GM06990 (cell line): Measurements from ENCODE around the gene FAM25G.
"Not testable (repeated sequence)": the region's sequence is repeated elsewhere in the genome, so short reads cannot be mapped to it uniquely, and the experiment has no call there.

Experiments
- DNase-seq: peaks from one replicate; pipeline ENCODE4 v3.0.0-alpha.2; 2011; ENCODE audit not compliant: insufficient read length; ENCODE audit errors: extremely low read depth
- H3K27me3 ChIP-seq: replicated peaks from 2 replicates; pipeline ENCODE4 v1.6.0; 2011; ENCODE audit warnings: low read length; ENCODE audit not compliant: control insufficient read depth, insufficient read depth
- H3K36me3 ChIP-seq: 2 replicates; pipeline ENCODE4 v1.5.1; 2011; ENCODE audit warnings: low read length; ENCODE audit not compliant: control insufficient read depth, insufficient read depth
- H3K4me3 ChIP-seq: replicated peaks from 2 replicates; pipeline ENCODE4 v1.5.1; 2011; ENCODE audit warnings: low read depth, mild to moderate bottlenecking, control low read depth, low read length
- TF ChIP-seq, protein P1 (sequence below): IDR thresholded peaks from 2 replicates; pipeline ENCODE4 v1.5.1; 2011; ENCODE audit warnings: low read length, control low read depth, mild to moderate bottlenecking, inconsistent platforms; ENCODE audit not compliant: insufficient read depth, poor library complexity, severe bottlenecking

The FAM25G gene

DNA sequence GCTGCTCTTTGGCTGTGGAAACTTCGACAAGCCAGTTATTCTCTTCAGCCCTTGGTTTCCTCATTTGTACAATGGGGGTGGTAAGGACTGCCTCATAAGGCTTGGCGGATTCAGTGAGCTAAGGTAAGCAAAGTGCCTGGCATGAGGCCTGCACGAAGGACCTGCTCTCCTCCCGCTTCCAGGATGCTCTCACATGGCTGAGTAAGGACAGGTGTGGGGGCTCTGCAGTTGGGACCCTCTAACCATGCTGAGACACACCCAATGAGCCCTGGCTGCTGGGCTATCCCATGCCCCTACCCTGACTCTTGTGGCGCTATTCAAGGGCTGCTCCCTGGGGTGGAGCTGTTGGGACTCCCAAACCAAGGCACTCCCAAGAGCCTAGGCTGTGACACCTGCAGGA lies 16.4 kb downstream of the FAM25G start:
- not testable (repeated sequence) for H3K36me3 ChIP-seq, DNase-seq, H3K4me3 ChIP-seq, H3K27me3 ChIP-seq

DNA sequence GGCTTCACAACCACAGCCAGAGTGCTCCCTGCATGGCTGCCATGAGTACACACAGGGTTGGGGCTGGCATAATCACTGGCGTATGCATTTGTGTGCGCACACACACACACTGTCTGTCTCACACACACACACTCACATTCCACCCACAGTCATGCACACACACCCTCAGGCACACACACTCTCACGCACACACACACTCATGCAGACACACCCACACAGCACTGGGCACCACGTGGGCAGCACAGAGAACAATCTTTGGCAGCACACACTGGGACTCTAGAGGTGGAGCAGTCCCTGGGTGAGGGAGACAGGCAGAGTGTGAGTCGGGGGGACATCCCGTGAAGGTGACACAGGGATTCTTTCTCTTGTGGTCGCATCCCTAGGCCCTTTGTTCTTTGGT lies 18.0 kb downstream of the FAM25G start:
- not testable (repeated sequence) for H3K4me3 ChIP-seq, H3K27me3 ChIP-seq, DNase-seq, H3K36me3 ChIP-seq

DNA sequence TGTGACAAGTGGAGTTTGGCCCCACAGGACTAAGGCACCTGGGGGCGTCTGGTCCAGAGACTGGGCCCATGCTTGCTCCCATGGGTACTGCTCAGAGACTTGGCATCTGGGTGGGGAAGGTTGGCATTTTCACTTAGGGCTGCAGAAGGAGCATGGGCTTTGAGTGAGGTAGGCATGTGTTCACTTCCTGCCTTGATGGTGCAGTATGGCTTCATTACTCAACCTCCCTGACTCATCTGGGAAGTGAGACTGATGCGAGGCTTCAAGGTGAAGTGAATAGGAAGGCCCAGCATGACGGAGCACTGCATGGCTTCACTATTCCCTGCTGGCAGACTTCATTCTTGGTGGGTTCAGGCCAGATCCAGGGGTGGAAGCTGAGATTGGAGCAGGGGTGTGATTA lies 18.9 kb downstream of the FAM25G start:
- H3K27me3 ChIP-seq, H3K4me3 ChIP-seq, DNase-seq, H3K36me3 ChIP-seq: not testable (repeated sequence)

DNA sequence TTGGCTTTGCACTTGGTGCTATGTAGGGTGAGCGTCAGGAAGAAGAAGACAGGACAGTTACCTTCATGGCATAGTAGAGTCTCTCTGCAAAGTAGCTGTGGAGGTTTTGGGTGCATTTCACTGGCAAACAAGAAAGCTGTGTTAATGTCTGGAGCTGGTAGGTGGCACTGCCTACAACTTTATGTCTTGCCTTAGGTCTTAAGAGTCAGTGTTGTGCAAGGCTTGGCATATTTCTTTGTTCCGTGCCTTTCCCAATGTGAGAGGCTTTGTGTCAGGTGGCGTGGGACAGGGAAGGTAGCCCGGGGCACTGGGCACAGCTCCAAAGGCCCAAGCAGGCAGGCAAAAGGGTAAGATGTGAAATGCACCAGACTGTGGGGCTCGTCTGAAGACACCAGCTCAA lies 19.4 kb downstream of the FAM25G start:
- H3K36me3 ChIP-seq, H3K4me3 ChIP-seq, H3K27me3 ChIP-seq, DNase-seq: not testable (repeated sequence)

DNA sequence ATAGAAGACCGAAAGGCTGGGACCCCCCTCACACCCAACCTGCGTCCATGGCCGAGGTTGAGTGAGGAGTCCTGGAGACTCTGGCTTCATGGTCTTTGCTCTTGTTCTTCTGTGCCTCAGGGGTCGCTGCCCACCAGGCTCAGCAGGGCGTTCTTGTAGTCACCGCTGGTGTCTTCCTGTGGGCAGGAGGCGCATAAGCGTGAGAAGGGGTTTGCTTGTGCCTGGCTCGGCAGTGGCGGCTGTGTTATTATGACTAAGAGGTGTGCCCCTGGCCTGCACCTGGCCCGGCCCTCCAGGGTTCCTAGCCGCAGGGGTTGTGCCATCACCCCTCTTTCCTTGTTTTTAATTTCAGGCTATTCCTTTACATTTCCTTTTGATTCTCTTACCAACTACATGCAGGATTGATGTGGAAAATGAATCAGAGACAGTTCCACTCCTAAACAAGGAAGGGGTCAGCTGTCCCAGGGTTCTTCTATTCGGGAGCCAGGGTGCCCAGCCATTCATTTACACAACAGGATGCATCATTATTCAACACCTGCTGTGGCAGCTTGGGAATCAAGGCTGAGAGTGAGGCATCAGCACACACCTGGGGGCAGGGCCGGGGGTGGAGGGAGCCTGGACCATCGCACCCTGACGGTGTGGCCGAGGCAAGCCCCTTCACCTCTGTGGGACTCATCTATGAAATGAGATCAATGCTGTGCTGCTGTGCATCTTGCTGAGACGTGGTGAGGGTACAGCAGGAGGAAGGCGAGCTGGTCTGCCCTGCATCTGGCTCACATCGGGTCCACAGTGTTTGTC lies 22.6 kb downstream of the FAM25G start:
- H3K36me3 ChIP-seq, DNase-seq, H3K4me3 ChIP-seq, H3K27me3 ChIP-seq: not testable (repeated sequence)

DNA sequence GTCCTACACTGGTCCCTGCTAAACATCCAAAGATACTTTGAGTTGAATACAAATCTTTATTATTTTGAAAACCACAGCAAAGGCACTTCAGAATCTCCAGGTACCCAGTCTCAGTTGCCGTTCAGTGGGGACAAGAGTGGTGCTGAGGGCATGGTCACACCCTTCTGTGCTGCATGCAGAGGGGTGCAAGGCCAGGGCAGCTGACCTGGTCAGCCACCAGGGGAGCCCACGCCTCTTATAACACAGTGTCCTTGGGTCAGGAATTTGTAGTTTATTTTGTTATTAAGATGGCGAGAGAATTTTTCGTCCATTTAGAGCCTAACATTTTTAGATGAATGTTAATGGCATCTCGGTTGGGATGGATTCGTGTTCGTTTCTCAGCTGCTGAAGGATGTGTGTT lies 23.5 kb downstream of the FAM25G start:
- H3K27me3 ChIP-seq, H3K36me3 ChIP-seq, H3K4me3 ChIP-seq, DNase-seq: not testable (repeated sequence)

DNA sequence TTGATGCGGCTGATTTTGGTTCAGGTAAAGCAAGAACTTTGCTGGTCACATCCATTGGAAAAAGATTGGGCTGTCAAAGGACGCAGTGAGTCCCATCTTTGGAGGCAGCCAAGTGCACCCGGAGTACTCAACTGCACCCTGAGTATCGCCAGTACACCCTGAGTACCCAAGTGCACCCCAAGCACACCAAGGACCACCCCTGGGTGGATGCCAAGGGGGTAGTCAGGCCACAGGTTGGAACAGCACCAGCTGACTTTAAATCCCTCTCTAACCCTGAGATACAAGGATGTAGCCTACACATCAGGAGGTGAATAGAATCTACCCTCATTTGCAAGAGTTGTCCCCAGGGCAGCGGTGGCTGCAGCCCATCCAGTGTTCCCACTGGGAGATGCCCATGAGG lies 24.0 kb downstream of the FAM25G start:
- DNase-seq = not testable (repeated sequence)

DNA sequence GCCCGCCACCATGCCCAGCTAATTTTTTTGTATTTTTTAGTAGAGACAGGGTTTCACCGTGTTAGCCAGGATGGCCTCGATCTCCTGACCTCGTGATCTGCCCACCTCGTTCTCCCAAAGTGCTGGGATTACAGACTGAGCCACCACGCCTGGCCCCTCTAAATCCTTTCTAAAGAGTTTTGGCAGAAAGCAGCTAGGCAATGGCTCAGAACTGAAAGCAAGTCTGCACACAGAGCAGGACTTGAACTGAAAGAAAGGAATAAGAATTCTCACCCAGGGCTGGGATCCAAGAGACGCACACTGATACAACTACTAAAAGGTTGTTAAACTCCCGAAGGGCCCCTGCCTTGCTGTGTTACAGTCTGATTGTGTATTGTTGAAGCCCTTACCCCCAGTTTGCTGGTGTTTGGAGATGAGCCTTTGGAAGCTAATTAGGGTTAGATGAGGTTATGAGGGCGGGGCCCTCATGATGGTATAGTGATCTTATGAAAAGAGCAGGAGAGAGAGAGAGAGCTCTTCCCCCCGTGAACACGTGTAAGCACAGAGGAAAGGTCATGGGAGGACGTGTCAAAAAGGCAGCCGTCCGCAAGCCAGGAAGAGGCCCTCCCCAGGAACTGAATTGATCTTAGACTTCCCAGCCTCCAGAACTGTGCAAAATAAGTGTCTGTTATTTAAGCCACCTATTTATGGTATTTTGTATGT lies 26.1 kb downstream of the FAM25G start:
- H3K27me3 ChIP-seq, H3K36me3 ChIP-seq, DNase-seq, H3K4me3 ChIP-seq: not testable (repeated sequence)

More for the DNA sequence above, 24.0 kb downstream of the FAM25G start:
- H3K4me3 ChIP-seq, H3K36me3 ChIP-seq, H3K27me3 ChIP-seq: not testable (repeated sequence)

DNA sequence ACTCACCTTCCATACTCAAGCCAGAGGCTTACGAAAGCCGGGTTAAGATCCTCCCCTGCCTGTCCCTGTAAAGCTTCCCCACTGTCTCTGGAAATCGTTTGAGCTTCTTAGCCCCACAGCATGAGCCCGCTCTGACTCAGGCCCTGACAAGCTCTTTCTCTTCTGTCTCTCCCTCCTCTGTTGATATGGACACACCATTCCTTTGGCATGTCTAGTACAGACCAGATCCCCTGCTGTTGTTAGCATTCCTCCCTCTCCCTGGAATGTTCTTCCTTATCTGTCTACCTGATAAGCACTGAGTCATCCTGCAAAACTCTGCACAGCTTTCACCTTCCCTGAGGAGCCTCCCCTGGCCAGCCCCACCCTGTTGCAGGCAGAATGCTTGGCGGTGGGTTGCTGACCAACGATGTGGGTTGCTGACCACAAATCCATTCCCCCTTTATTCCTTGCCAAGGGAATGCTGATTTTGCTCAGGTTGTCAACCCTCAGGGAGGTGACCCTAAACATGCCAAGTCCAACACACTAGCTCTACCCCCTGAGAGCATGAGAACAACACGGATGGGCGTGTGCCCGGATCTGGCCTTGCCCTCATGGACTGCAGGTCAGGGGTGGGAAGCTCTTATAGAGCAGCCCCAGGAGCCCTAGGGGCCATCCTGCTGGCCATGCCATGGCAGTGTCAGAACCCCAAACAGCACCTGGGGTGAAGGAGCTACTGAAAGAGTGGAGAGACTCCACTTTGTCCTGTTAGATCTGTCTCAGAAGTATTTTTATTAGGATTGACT lies 28.7 kb downstream of the FAM25G start:
- H3K4me3 ChIP-seq, H3K27me3 ChIP-seq, H3K36me3 ChIP-seq, DNase-seq: not testable (repeated sequence)

DNA sequence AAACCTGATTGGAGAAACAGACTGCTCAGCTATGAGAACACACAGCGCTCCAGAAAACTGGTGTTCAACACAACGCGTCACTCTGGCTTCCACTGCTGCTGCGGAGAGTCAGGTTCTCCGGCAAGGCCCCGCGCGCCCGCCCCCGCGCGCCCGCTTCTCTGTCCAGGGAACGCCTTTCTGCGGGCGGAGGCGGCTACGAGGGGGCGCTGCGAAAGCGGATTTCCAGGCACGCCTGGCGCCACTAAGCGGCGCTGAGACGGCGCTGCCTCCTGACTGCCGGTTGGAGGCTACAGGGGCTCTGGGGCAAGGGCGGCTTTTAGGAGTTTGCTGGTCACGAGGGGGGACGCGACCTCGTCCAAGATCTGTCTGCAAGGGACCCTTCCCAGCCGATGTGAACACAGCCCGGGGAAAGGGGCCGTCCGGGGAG lies 30.2 kb downstream of the FAM25G start:
- H3K27me3 ChIP-seq, H3K4me3 ChIP-seq, H3K36me3 ChIP-seq, DNase-seq: not testable (repeated sequence)
- TF ChIP-seq, protein P1, sequence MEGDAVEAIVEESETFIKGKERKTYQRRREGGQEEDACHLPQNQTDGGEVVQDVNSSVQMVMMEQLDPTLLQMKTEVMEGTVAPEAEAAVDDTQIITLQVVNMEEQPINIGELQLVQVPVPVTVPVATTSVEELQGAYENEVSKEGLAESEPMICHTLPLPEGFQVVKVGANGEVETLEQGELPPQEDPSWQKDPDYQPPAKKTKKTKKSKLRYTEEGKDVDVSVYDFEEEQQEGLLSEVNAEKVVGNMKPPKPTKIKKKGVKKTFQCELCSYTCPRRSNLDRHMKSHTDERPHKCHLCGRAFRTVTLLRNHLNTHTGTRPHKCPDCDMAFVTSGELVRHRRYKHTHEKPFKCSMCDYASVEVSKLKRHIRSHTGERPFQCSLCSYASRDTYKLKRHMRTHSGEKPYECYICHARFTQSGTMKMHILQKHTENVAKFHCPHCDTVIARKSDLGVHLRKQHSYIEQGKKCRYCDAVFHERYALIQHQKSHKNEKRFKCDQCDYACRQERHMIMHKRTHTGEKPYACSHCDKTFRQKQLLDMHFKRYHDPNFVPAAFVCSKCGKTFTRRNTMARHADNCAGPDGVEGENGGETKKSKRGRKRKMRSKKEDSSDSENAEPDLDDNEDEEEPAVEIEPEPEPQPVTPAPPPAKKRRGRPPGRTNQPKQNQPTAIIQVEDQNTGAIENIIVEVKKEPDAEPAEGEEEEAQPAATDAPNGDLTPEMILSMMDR = peak; percentile 17
